GM19023 (cell line): ENCODE data around the gene C4orf50.
"Not testable (repeated sequence)": the region's sequence is repeated elsewhere in the genome, so short reads cannot be mapped to it uniquely, and the experiment has no call there.

Experiments
- ATAC-seq: cut with Tn5 transposase; IDR thresholded peaks from one replicate; pipeline ENCODE4 v1.9.1; 2021; ENCODE audit warnings: mild to moderate bottlenecking, moderate library complexity; ENCODE audit not compliant: unreplicated experiment

C4orf50 gene

GRCh38 chr4:5995901-5996623, 22.2 kb downstream of the C4orf50 start:
- no peak for ATAC-seq

- ATAC-seq, result no peak
These were observed 24.1 kb downstream of the C4orf50 start for GRCh38 chr4:5993876-5994811.

GRCh38 chr4:5993346-5993745, 24.9 kb downstream of the C4orf50 start:
- ATAC-seq, result not testable (repeated sequence)

- no peak for ATAC-seq
These were observed 25.4 kb downstream of the C4orf50 start for GRCh38 chr4:5992828-5993321.

GRCh38 chr4:5992171-5992827, 25.9 kb downstream of the C4orf50 start:
- ATAC-seq, result no peak

- no peak for ATAC-seq
These were observed 26.8 kb downstream of the C4orf50 start for GRCh38 chr4:5991405-5991804.

DNA sequence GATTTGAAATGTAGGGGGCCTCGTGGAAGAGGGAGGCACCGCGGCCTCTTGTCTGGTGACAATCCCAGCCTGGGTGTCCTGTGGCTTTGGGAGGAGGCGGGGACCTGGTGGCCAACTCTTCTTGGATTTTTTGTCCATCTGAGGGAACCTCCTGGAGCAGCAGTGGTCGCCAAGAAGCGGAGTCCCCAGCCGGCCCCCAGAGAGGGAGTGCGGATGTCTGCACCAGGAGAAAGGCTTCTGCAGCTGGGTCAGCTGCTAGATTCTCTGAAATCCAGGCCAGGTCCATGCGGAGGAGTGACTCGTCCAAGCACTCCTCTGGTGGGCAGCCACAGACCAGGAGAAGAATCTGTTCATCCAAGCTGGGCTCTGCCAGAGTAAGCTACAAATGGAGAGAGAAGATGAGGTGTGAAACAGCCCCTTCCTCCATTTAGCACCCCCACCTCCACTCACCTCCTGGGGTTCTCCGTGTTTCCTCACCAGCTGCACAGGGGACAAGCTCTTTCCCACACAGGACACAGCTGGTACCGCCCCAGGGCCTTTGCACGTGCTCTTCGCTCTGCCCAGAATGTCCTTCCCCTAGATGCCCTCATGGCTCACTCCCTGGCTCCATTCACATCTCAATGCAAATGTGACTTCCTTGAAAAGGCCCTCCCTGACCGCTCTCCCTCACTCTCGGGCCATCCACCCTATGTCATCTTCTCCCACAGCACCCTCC, 27.6 kb downstream of the C4orf50 start:
- ATAC-seq, result no peak

GRCh38 chr4:5989236-5990225, 28.7 kb downstream of the C4orf50 start:
- ATAC-seq, result no peak

- no peak for ATAC-seq
These were observed 30.0 kb downstream of the C4orf50 start for GRCh38 chr4:5988086-5988845.

GRCh38 chr4:5984843-5985242, 33.4 kb downstream of the C4orf50 start:
- no peak for ATAC-seq

- no peak for ATAC-seq
These were observed 35.9 kb downstream of the C4orf50 start for GRCh38 chr4:5982156-5982973.

- ATAC-seq, result no peak
These were observed 37.6 kb downstream of the C4orf50 start for GRCh38 chr4:5980436-5981155.

GRCh38 chr4:5979981-5980380, 38.2 kb downstream of the C4orf50 start:
- no peak for ATAC-seq

DNA sequence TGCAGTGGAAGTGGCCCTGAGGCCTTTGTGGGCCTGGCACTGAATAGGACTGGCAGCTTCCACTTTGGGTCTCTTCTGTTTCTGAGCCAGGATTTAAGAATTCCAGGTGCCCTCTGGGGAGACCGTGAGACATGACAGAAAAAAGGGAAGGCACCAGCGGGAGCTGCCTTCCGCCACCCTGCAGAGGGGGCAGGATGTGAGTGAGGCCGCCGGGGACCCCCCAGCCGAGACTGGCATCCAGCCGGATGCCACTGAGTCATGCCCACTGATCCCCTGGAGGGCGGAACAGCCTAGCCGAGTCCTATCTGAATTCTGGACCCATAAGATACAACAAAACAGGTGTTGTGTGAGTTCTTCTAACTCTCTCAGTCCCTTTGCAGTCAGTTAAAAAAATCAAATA, 41.3 kb downstream of the C4orf50 start:
- ATAC-seq, result no peak

DNA sequence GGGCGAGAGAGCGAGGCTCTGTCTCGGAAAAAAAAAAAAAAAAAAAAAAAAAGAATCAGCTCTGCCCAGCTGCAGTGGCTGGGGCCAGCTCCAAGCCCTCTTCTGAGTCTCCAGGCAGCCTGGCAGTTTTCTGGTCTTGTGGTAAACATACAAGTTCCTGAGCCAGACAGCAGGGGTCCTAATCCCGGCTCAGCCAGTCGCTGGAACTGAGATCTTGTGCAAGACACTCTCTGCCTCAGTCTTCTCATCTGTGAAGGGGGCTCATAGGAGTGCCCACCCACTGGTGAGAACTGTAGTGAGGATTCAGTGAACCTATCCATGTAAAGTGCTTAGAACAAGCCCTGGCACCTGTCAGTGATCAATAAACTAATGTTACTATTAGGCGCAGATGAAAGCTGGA, 41.8 kb downstream of the C4orf50 start:
- no peak for ATAC-seq

- no peak for ATAC-seq
These were observed 43.9 kb downstream of the C4orf50 start for GRCh38 chr4:5974321-5974720.

- ATAC-seq, result no peak
These were observed 44.6 kb downstream of the C4orf50 start for GRCh38 chr4:5973486-5974220.
